Small intestine (tissue), 7 donors: ENCODE results near the gene FAM98C. TPM values are rescaled to one million over a fixed set of nuclear protein-coding genes. Genes with fewer than 3 reads are reported as not detected.
"Not testable (repeated sequence)": the region's sequence is repeated elsewhere in the genome, so short reads cannot be mapped to it uniquely, and the experiment has no call there.

ENCODE experiments used
- DNase-seq, 2 donors: peaks; one replicate each; pipeline versions ENCODE4 v3.0.0 to v3.0.0-alpha.2; 2013
- FAIRE-seq: peaks from 2 replicates; lab custom pipeline; 2012; peaks lifted over from hg19 to GRCh38; lab: Jason Lieb, UNC
- H3K27ac ChIP-seq, 3 donors: one replicate each; pipeline ENCODE4 v1.5.1; 2013; ENCODE audit warnings: low read length in 2 of 3, mild to moderate bottlenecking in 2 of 3, control low read depth in 1 of 3, inconsistent platforms in 1 of 3, low read depth in 1 of 3, moderate library complexity in 1 of 3
- H3K27me3 ChIP-seq, 3 donors: one replicate each; pipeline ENCODE4 v1.6.1; 2013; ENCODE audit warnings: low read length in 3 of 3, inconsistent platforms in 1 of 3; ENCODE audit not compliant: control insufficient read depth in 3 of 3, insufficient read depth in 3 of 3
- H3K36me3 ChIP-seq, 3 donors: one replicate each; pipeline ENCODE4 v1.6.1; 2013; ENCODE audit warnings: low read length in 3 of 3, inconsistent platforms in 1 of 3, low read depth in 1 of 3, mild to moderate bottlenecking in 1 of 3, moderate library complexity in 1 of 3; ENCODE audit not compliant: control insufficient read depth in 3 of 3, insufficient read depth in 2 of 3
- H3K4me1 ChIP-seq, 3 donors: one replicate each; pipeline ENCODE4 v1.6.1; 2013; ENCODE audit warnings: low read length in 2 of 3, inconsistent platforms in 1 of 3, low read depth in 1 of 3, mild to moderate bottlenecking in 1 of 3, moderate library complexity in 1 of 3; ENCODE audit not compliant: control insufficient read depth in 3 of 3, insufficient read depth in 2 of 3
- H3K4me3 ChIP-seq, 3 donors: one replicate each; pipeline ENCODE4 v1.5.1; 2013; ENCODE audit warnings: low read length in 3 of 3, control low read depth in 1 of 3, inconsistent platforms in 1 of 3, low read depth in 1 of 3, mild to moderate bottlenecking in 1 of 3, moderate library complexity in 1 of 3
- H3K9me3 ChIP-seq, 2 donors: one replicate each; pipeline ENCODE4 v1.6.1; 2013; ENCODE audit warnings: low read depth in 1 of 2, low read length in 1 of 2; ENCODE audit not compliant: control insufficient read depth in 2 of 2, insufficient read depth in 1 of 2
- WGBS, 3 donors: extraction: QIAGEN DNeasy Blood & Tissue Kit; methylation state at CpG; one replicate each; pipeline ENCODE4 v1.1.7; 2013; 5-methylcytosine and 5-hydroxymethylcytosine counted together
- polyA plus RNA-seq, 4 donors: library from polyadenylated mRNA; stranded (reverse) in 3 of 4; unstranded in 1 of 4; fragments of 200-250 nt in 3 of 4; fragments of 120-200 nt in 1 of 4; gene quantifications; one replicate each; pipeline versions ENCODE4 v1.2.1 to v1.2.3, GENCODE V29; 2013
- donor health status: healthy with polysubstance abuse.
- donor health status: control.
- donor health status: control.
- donor health status: Bipolar disorder and iron deficiency.
- donor health status: healthy.

The FAM98C gene
- polyA plus RNA-seq, 4 donors = 23.6 to 47.2 (median 38.6) TPM

DNA sequence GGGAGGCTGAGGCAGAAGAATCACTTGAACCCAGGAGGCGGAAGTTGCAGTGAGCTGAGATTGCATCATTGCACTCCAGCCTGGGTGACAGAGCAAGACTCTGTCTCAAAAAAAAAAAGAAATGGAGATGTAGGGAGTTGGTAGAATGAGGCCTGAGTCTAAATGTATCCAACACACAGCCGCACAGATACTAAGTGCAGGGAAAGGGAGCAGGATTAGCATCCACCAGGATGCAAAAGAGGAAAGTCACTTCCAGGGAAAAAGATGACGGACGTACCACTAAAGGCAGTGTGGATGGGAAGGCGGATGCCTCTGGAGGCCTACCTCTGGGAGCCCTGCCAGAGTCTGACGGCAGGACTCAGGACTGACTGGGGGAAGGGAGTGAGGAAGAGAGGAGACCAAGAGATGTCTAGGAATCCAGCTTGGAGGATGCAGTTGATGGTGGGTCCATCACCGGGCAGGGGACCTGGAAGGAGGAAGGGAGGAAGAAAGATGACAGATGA lies 6.8 kb downstream of the FAM98C start:
- no peaks in the 10 kb centered on the region for H3K4me1 ChIP-seq
- DNase-seq (no peak), FAIRE-seq (no peak)
- no peak overlapping the region for H3K4me3 ChIP-seq
- WGBS, 3 donors = 50 to 56% (median 52%) methylated on average over 7 of the region's 7 CpGs
- H3K27ac ChIP-seq = no peak overlapping the region
- H3K36me3 ChIP-seq = peaks cover 0 to 36% (median 3%) of the 10 kb centered on the region in 3 donors
- no peaks in the 10 kb centered on the region for H3K9me3 ChIP-seq
- H3K27me3 ChIP-seq = peaks cover 0 to 2% (median 0%) of the 10 kb centered on the region in 3 donors

DNA sequence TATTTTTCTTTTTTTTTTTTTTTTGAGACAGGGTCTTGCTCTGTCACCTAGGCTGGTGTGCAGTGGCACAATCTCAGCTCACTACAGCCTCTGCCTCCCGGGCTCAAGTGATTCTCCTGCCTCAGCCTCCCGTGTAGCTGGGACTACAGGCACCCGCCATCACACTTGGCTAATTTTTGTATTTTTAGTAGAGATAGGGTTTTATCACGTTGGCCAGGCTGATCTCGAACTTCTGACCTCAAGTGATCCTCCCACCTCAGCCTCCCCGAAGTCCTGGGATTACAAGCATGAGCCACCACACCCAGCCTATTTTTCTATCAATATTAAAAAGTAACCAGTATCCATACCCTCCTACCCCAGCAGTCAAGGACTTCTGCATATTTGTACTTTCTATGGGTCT lies 7.5 kb downstream of the FAM98C start:
- not testable (repeated sequence) for H3K4me1 ChIP-seq, DNase-seq, H3K4me3 ChIP-seq, FAIRE-seq, H3K9me3 ChIP-seq, H3K27me3 ChIP-seq, H3K27ac ChIP-seq
- peaks cover 0 to 28% (median 3%) of the 10 kb centered on the region in 3 donors for H3K36me3 ChIP-seq
- 52 to 78% (median 64%) methylated on average over 6 of the region's 6 CpGs for WGBS, 3 donors

DNA sequence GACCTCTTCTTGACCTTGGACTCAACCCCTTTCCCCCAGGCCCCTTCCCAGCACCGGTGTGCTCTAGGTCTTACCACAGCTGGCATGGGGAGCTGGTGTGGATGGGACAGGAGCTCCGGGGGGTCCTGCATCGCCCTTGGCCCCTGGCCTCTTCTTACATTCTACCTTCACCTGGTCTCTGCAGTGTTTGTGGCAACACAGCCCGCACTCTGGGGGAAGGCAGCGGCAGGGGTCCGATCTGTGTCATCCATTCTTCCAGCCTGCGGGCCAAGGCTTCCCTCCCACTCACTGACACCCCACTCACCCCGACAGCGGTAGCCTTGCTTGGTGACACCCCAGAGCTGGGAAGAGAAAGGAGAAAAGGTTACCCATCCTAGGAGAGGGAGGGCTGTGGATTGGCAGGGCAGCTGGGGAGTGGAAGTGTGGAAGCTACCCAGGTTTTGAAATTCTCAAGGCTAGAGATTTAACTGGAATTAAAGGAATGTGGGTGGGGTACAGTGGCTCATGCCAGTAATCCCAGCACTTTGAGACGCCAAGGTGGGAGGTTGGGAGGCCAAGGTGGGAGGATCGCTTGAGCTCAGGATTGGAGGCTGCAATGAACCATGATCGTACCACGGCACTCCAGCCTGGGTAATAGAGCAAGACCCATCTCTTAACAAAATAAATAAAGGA lies 8.3 kb downstream of the FAM98C start:
- 82 to 86% (median 83%) methylated on average over 13 of the region's 13 CpGs for WGBS, 3 donors
- peaks cover 0 to 3% (median 0%) of the 10 kb centered on the region in 3 donors for H3K27me3 ChIP-seq
- H3K27ac ChIP-seq = no peak overlapping the region
- no peaks in the 10 kb centered on the region for H3K4me1 ChIP-seq
- H3K36me3 ChIP-seq = peaks cover 0 to 24% (median 3%) of the 10 kb centered on the region in 3 donors
- FAIRE-seq (no peak), DNase-seq (no peak)
- no peaks in the 10 kb centered on the region for H3K9me3 ChIP-seq
- H3K4me3 ChIP-seq = no peak overlapping the region

DNA sequence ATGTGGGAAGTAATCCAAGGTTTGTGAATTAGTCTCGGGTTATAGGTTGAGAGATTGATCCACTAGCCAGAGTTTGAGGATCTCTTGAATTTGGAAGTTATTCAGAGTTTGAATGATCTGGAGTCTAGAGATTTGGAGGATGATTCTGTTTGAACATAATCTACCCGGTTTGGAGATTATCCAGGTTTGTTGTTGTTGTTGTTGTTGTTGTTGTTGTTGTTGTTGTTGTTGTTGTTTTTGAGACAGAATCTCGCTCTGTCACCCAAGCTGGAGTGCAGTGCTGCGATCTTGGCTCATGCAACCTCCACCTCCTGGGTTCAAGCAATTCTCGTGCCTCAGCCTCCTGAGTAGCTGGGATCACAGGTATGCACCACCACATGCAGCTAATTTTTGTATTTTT lies 9.0 kb downstream of the FAM98C start:
- not testable (repeated sequence) for H3K9me3 ChIP-seq, FAIRE-seq, H3K4me3 ChIP-seq, DNase-seq, H3K4me1 ChIP-seq, H3K27ac ChIP-seq, H3K27me3 ChIP-seq
- peaks cover 0 to 17% (median 1%) of the 10 kb centered on the region in 3 donors for H3K36me3 ChIP-seq
- WGBS, 3 donors = 77 to 85% (median 78%) methylated on average over 5 of the region's 5 CpGs

DNA sequence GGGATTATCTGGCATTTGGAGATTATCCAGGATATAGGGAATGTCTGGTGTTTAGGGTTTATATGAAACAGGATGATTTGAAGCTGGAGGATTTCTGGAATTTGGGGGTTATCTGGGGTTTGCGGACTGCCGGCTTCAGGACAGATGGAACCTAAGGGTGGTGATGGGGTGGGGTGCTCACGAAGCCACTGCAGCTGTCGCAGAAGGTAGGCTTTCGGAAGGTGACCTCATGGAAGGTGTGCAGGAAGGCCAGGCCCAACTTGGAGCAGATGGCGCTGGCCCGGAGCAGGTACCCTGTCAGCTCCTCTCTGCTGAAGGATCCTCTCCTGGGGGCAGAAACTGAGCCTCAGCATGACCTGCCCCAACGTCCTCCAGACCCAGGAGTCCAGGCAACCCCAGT lies 9.6 kb downstream of the FAM98C start:
- 88 to 98% (median 94%) methylated on average over 8 of the region's 8 CpGs for WGBS, 3 donors
- peaks cover 0 to 1% (median 0%) of the 10 kb centered on the region in 3 donors for H3K4me1 ChIP-seq
- no peak overlapping the region for H3K4me3 ChIP-seq
- peaks cover 0 to 12% (median 0%) of the 10 kb centered on the region in 3 donors for H3K36me3 ChIP-seq
- H3K9me3 ChIP-seq = no peaks in the 10 kb centered on the region
- no peak for DNase-seq
- no peak overlapping the region for H3K27ac ChIP-seq
- FAIRE-seq = no peak
- peaks cover 0 to 3% (median 0%) of the 10 kb centered on the region in 3 donors for H3K27me3 ChIP-seq

DNA sequence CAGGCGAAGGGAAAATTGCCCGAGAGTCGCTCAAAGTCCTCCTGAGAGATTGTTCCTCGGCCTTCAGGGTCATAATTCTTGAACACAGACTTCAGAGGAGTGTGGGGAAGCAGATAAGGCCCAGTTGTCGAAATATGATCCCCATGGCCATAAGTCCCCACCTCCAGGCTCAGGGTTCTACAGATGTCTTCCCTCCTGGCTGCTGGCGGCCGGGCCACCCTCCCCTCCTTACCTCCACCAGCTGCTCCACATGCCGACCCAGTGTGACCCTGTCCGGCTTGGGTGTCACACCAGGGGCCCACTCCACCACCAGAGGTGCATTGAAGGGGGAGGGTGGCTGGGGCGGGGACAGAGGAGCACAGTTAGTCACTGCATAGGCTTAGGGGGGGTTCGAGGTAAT lies 10.1 kb downstream of the FAM98C start:
- 61 to 69% (median 69%) methylated on average over 8 to 11 of the region's 11 CpGs for WGBS, 3 donors
- FAIRE-seq (no peak), DNase-seq (no peak)

DNA sequence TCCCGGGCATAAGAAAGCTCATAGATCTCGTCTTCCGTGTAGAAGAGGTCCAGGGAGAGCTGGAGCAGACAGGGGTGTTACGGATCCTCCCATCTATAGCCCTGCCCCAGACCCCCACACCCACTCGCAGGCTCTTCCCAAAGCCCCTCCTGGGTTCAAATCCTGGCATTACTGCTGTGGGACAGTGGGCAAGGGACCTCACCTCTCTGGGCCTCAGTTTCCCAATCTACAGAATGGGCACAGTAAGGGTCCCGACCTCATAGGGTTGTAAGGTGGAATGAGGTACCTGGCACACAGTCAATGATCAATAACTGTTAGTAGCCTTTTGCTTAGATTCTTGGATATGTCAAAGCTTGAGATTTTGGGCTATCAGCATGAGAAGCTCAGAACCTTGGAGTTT lies 10.5 kb downstream of the FAM98C start:
- DNase-seq = no peak
- no peak overlapping the region for H3K27ac ChIP-seq
- H3K27me3 ChIP-seq = peaks cover 0 to 3% (median 0%) of the 10 kb centered on the region in 3 donors
- WGBS, 3 donors = 87 to 91% (median 90%) methylated on average over 6 of the region's 6 CpGs
- no peaks in the 10 kb centered on the region for H3K9me3 ChIP-seq
- H3K4me1 ChIP-seq = peaks cover 0 to 10% (median 3%) of the 10 kb centered on the region in 3 donors
- no peak overlapping the region for H3K4me3 ChIP-seq
- peaks cover 0 to 9% (median 0%) of the 10 kb centered on the region in 3 donors for H3K36me3 ChIP-seq
- FAIRE-seq = no peak

More for the DNA sequence above, 10.1 kb downstream of the FAM98C start:
- Histone ChIP-seq H3K4me3 (no peak overlapping the region), H3K9me3 (no peaks in the 10 kb centered on the region), H3K27ac (no peak overlapping the region), H3K4me1 (peaks cover 0 to 5% (median 0%) of the 10 kb centered on the region in 3 donors), H3K27me3 (peaks cover 0 to 3% (median 0%) of the 10 kb centered on the region in 3 donors), H3K36me3 (peaks cover 0 to 10% (median 0%) of the 10 kb centered on the region in 3 donors)

DNA sequence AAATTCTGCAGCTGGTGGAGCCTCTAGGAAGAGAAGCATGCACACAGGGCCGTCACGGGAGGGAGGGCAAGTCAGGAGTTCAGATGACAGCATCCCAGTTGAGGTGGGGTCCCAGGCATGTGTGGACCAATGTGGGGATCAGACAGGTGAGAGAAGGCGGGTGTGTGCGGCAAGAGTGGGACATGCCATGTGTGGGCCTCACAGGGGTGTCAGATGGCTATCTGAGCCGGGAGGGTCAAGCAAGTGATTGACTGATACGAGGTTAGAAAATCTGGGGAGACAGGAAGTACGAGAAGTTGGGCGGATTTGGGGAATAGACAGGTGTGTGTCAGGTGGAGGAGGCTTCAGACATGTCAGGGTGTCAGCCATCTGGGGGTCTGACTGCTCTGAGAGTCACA lies 14.3 kb downstream of the FAM98C start:
- H3K36me3 ChIP-seq = no peaks in the 10 kb centered on the region
- WGBS, 3 donors = 66 to 75% (median 68%) methylated on average over 8 of the region's 8 CpGs
- H3K4me1 ChIP-seq = peaks cover 0 to 11% (median 3%) of the 10 kb centered on the region in 3 donors
- DNase-seq (no peak), FAIRE-seq (no peak)
- H3K27me3 ChIP-seq = peaks cover 0 to 6% (median 0%) of the 10 kb centered on the region in 3 donors
- no peaks in the 10 kb centered on the region for H3K9me3 ChIP-seq
- H3K4me3 ChIP-seq = no peak overlapping the region
- H3K27ac ChIP-seq = no peak overlapping the region
